ENCODE measurements around the gene FOXL3.

GRCh38 chr7:256461-256940, 33.5 kb upstream of the FOXL3 start:
- TF ChIP-seq CTCF (IDR thresholded peaks at IDR 0.05) (no peak), USF2 (IDR thresholded peaks at IDR 0.05; ENCODE audit: borderline replicate concordance, low read depth, low read length) (no peak), SIN3A (IDR thresholded peaks at IDR 0.05; ENCODE audit: borderline replicate concordance, low read depth, low read length) (no peak), RAD21 (IDR thresholded peaks at IDR 0.05; ENCODE audit: low read length) (no peak), POLR2AphosphoS5 (IDR thresholded peaks at IDR 0.05; ENCODE audit: low read depth, low read length) (no peak), RFX5 (IDR thresholded peaks at IDR 0.05; ENCODE audit: low read length) (no peak)
